SK-MEL-5 (cell line): ENCODE results near the gene SURF6. TPM values are rescaled to one million over a fixed set of nuclear protein-coding genes. Genes with fewer than 3 reads are reported as not detected.
"Not testable (repeated sequence)": the region's sequence is repeated elsewhere in the genome, so short reads cannot be mapped to it uniquely, and the experiment has no call there.

Experiments used
- DNase-seq: peaks from one replicate; pipeline ENCODE4 v3.0.0-alpha.2; 2016; ENCODE audit warnings: low read depth, low spot score
- in situ Hi-C: cut with HindIII; loops from 2 replicates; pipeline ENCODE4 v1.10.0; 2016; ENCODE audit warnings: low sequenced_read_pairs, high pct_unique_total_duplicates, low pct_unique_long_range_greater_than_20kb
- polyA plus RNA-seq, 2 experiments: library from polyadenylated mRNA; depleted of rRNA; stranded (reverse); fragments of >200 nt; gene quantifications; 2 replicates each; pipeline ENCODE4 v1.2.3, GENCODE V29; 2015
- total RNA-seq: library from RNA; depleted of rRNA; stranded (reverse); fragments of >200 nt; shearing (Covaris generic); gene quantifications from 2 replicates; pipeline ENCODE4 v1.2.3, GENCODE V29; 2014; rRNA removed

Gene SURF6
- total RNA-seq: 28.7 and 32.3 TPM in 2 replicates
- polyA plus RNA-seq (2015; cell fraction: cytosol; rRNA removed): 43.7 and 45.6 TPM in 2 replicates
- polyA plus RNA-seq (2015; cell fraction: nucleus; rRNA removed): 29.1 and 34.1 TPM in 2 replicates

DNA sequence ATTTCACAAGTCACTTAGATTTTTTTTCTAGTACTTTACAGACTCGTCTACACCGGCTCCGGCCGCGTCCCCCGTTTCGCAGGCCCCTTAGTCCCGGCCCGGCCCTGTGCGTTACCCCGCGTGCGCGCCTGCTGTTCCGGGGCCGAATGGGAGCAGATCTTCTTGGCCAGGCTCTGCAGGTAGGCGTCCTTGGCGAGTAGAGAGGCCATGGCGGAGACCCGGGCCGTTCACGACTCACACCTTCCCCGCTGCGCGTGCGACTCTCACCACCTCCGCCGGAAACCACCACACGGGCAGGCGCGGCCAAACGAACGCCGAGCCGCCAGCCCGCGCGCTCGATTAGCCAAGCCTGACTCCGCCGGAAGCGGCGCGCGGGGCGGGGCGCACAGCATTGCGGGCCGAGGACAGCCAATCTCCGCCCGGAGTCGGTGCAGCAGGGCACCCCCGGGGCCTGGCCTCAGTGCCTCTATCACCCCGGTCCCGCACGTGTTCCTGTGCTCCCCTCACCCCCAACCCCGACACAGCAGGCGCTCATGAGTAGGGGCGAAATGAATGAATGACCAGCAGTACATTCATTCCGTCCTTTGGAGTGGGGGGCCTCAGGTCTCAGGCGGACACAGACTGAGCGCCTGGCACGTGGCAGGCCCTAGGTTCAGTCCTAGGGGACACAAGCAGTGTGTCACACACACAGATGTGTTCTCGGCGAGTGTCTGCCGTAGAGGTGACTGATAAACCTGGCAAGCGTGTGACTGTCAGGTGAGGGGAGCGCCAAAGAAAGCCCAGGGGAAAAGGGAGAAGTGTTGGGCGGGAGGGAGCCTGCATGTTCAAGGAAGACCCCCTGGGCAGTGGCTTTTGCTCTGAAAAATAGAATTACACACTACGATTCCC is at the start of gene SURF6:
Gene SURF6, minus strand, starts transcription at position 265 of the 888 bp plus-strand sequence. Its CDS starts 56 bp downstream, at position 209.
- in situ Hi-C loops: no loop called here
- peak; percentile 88 for DNase-seq

DNA sequence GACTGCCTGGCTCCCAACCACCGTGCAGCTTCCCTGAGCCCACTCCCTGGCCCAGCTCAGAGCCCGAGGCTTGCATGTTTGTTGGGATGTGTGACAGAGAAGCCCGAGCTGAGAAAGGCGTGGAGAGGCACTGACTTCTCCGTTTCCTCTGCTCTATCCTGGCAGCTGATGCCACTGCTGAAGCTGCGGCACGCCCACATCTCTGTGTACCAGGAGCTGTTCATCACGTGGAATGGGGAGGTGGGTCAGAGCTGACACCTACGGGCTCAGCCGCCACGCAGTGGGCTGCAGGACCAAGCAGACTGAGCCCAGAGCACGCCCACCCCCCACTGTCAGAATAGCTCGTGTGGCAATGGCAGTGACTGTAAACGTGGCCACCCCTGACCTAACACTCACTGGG is 49.5 kb upstream of the SURF6 start:
- in situ Hi-C loops: no loop called here
- DNase-seq: no peak

DNA sequence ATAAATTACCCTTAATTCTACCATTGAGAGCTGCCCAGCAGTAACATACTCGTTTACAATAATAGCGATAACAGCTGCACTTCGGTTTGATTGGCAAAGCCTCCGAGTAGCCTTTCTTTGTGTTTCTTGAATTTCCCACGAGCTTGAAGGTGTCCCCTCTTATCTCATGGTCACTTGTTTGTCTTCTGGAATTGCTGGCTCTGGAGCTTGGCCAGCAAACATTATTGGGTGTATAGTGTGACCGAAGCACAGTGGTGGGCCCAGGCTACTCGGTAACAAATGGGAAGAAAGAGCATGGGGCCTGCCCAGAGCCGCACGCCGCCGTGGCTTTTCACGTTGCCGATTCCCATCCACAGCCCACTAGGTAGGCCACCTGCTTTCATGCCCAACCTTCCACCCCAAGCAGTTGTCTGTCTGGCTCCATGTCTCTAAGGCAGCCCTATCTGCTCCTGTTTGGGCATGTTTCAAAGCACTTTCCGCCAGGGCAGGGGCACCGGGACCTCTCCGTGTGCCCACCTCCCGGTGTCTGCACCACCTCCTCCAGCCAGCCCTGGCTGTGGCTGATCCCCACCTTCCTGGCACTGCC is 48.8 kb upstream of the SURF6 start:
- in situ Hi-C loops: no loop called here
- DNase-seq: no peak

DNA sequence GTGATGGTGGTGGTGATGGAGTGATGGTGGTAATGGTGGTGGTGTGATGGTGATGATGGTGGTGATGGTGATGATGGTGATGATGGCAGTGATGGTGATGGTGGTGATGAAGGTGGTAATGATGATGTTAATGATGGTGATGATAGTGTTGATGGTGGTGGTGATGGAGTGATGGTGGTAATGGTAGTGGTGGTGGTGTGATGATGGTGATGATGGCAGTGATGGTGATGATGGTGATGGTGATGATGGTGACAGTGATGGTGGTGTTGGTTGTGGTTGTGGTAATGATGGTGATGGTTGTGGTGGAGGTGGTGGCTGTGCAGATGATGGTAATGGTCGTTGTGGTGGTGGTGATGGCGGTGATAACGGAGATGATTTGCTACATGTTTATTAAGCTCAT is 47.5 kb upstream of the SURF6 start:
- DNase-seq: no peak

DNA sequence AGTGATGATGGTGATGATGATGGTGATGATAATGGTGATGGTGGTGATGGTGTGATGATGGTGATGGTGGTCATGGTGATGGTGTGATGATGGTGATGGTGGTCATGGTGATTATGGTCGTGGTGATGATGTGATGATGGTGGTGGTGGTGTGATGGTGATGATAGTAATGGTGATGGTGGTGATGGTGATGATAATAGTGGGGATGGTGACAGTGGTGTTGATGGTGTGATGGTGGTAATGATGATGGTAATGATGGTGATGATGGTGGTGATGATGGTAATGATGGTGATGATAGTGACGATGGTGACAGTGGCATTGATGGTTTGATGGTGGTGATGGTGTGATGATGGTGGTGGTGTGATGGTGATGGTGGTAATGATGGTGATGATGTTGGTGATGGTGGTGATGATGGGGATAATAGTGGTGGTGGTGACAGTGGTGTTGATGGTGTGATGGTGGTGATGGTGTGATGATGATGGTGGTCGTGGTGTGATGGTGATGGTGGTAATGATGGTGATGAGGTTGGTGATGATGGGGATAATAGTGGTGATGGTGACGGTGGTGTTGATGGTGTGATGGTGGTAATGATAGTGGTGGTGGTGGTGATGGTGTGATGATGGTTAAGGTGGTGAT is 46.6 kb upstream of the SURF6 start:
- DNase-seq: no peak
- in situ Hi-C loops: no loop called here

More for the DNA sequence above, 47.5 kb upstream of the SURF6 start:
- in situ Hi-C loops: no loop called here

DNA sequence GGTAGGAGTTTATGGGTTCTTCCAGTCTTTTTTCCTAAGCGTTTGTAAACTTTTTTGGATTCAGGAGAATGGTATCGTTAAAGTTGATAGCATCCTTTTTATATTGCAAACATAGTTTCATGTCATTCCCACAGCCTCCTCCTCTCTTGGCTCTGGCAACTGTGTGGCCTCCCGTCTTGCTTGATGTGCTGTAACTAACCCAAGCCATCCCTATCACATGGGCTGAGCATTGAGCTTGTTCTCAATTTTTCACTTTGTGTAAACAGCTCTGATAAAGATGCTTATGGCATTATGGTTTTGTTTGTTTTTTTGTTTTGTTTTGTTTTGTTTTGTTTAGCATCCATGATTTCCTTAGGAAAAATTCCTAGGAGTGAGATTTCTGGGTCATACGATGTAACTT is 44.7 kb upstream of the SURF6 start:
- DNase-seq: no peak
- in situ Hi-C loops: no loop called here

DNA sequence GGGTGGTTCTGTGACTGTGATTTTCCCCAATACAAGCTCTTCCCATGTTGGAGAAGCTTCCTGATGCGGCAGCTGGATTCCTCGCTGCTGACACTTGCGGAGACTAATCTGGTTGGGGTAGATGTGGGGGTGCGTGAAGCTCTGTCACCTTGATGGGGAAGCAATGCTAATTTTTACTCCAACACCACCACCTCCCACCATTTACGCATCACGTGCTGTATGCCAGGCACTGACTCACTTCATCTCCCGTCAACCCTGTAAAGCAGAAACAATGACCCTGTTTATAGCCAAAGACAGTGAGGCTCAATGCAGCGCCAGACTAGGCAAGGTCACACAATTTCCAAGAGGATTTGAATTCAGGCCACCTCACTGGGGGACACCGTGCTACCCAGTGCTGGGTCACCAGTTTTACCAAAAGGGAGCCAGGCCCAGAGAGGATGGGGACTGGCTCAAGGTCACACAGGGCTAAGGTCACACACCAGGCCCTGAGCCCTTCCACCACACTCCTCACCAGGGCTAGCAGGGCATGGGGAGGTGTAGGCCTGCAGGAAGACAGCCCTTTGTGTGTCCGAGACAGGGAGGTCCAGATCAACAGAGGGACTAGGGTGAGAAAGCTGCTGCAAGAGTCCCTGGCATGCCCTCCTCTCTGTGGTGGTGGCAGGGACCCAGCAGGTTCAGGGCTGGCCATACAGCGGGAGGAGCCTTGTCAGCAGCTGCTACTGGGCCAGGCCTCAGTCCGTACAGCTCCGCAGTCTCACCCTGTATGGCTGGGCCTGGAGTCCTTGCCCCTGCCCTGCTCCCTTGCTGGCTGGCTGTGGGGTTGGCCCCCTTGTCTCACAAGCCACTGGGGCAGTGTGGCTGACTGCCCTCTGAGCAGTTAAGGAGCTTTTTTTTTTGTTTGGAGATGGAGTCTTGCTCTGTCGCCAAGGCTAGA is 43.4 kb upstream of the SURF6 start:
- in situ Hi-C loops: loop anchor here (10.0 kb wide), 1 partner anchor 105 kb away; no protein-coding TSS in a partner anchor
- DNase-seq: peak; percentile 92

DNA sequence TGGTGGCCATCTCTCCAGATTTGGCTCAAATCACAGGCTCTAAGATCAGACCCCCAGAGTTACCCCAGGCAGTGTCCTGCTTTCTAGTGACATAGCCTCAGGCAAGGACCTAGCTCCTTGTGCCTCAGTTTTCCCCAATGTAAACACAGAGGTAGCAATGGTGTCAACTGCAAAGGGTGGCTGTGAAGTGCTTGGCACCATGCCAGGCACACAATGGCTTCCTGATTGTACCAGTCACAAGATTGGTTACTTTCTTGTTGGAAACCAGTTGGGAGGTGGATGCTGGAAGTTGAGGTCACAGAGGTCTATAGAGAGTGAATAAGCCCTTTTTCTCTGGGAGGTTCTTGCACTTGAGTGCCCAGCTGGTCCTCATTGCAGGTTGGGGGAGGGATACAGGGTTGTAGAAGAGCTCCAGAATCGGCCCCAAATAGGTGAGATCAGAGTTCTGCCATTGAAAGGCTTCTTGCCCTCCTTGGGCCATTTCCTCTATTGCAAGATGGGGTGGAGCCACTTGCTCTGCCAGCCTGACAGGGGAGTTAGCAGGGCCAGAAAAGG is 42.5 kb upstream of the SURF6 start:
- in situ Hi-C loops: loop anchor here (10.0 kb wide), 1 partner anchor 106 kb away; no protein-coding TSS in a partner anchor
- DNase-seq: peak; percentile 72

DNA sequence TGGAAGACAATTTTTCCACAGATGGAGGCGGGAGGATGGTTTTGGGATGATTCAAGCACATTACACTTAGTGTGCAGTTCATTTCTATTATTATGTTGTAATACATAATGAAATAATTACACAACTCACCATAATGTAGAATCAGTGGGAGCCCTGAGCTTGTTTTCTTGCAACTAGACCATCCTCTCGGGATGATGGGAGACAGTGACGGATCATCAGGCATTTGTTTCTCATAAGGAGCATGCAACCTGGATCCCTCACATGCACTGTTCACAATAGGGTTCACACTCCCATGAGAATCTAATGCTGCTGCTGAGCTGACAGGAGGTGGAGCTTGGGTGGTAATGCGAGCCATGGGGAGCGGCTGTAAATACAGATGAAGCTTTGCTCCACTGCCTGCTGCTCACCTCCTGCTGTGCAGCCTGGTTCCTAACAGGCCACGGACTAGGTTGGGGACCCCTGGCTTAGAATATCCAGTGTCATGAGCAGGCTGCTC is 41.8 kb upstream of the SURF6 start:
- peak; percentile 75 for DNase-seq
- in situ Hi-C loops: loop anchor here (10.0 kb wide), 1 partner anchor 107 kb away; no protein-coding TSS in a partner anchor

DNA sequence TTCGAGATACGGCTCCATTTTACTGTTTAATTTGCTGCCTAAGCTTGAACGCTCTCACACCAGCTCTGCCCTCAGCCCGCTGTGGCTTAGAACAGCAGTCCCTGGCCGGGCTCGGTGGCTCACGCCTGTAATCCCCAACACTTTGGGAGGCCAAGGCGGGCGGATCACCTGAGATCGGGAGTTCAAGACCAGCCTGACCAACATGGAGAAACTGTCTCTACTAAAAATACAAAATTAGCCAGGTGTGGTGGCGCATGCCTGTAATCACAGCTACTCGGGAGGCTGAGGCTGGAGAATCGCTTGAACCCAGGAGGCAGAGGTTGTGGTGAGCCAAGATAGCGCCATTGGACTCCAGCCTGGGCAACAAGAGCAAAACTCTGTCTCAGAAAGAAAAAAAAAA is 41.3 kb upstream of the SURF6 start:
- in situ Hi-C loops: loop anchor here (10.0 kb wide), 1 partner anchor 108 kb away; no protein-coding TSS in a partner anchor

DNA sequence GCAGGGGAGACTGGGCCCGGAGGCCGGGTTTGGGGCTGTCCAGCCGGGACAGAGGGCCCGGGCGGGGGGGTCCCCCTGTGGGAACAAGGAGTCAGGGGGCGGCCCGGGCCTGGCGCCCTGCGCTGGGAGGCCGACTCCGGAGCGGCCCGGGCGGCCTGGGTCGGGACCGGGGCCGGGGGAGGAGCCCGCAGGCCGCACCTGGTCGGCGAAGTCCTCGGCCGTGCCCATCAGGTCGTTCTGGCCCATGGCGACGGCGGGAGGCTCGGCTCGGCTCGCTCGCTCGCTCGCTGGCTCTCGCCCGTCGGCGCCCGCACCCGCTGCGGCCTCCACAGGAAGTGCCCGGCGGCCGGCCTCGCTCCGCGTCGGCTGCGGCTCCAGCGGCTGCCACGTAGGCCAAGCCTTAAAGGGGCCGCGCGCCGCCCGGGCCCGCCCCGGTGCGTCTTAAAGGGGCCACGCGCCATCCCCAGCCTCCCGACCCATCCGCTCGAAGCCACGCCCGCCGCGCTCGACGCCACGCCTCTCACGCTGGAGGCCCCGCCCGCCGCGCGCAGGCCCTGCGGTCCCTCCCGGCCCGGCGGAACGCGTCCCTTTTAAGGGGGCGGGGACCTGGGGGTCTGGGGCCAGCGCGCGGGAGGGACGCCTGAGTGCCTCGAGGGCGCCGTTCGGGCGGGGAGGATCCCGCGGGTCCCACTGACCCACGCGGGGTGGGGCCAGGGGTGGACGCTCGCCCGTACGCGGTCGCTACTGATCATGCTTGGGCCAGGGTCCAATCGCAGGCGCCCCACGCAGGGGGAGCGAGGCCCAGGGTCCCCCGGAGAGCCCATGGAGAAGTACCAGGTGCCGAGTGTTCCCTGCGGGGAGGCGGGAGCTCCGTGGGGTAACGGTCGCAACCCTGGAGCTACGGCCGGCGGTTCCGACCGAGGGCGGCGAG is 40.0 kb upstream of the SURF6 start, which contains the start of the genes STKLD1 and SURF4:
Gene STKLD1, plus strand, starts transcription at position 643 of the 931 bp plus-strand sequence. Its CDS starts 108 bp downstream, at position 751.
Gene SURF4, minus strand, starts transcription at position 337 of the 931 bp plus-strand sequence. Its CDS starts 91 bp downstream, at position 246.
- peak; percentile 95 for DNase-seq
- in situ Hi-C loops: loop anchor here (10.0 kb wide), 1 partner anchor 109 kb away; no protein-coding TSS in a partner anchor

More for the DNA sequence above, 41.3 kb upstream of the SURF6 start:
- not testable (repeated sequence) for DNase-seq

DNA sequence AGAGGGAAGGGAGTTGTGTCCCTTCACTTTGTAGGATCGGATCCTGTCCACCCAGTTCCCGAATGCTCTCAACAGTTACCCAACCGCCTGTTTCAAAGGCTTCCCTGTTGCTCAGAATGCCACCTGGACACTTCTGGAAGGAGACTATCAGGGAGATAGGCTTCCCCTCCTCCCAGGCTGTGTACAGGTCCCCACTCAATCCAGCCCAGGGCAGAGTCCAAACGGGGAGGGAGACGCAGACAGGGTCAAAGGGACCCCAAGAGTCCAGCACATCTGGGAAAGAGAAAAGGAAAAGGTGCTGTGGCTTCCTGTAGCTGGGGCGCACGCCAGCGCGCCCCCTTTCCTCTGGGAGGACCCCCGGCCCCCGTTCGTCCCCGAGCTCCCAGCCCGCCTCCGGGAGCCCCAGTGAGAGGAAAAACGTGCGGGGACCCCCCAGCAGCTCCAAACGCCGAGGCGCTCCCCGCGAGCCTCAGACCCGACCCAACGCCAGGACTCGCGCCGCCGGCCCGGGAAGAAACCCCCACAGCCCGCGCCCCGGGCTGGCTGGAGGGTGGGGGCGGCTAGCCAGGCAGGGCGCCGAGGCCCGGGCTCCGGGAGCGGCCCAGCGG is 39.2 kb upstream of the SURF6 start:
- in situ Hi-C loops: loop anchor here (10.0 kb wide), 1 partner anchor 110 kb away; no protein-coding TSS in a partner anchor
- DNase-seq: peak; percentile 47

DNA sequence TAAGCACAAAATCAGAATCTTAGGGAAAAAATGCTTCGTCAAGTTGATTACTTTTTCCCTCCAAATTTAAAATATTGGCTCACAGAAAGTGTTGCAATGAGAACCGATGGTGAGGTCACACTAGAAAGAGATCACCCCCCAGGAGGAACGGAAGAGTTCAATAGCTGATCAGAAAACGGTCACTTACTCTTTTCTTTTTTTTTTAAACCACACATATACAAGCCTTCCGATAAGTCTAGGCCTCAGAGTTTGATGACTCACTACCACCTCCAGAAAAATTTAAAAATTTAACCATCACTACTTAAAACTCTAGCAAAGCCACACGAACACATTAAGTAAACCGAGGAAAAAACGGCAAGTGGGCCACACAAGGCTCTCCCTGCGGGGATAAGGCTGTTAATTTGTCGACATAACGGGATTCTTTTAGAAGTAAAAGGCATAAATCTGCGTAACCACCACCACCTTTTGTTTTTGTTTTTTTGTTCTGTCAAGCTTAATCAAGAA is 38.7 kb upstream of the SURF6 start:
- in situ Hi-C loops: loop anchor here (10.0 kb wide), 1 partner anchor 110 kb away; no protein-coding TSS in a partner anchor

DNA sequence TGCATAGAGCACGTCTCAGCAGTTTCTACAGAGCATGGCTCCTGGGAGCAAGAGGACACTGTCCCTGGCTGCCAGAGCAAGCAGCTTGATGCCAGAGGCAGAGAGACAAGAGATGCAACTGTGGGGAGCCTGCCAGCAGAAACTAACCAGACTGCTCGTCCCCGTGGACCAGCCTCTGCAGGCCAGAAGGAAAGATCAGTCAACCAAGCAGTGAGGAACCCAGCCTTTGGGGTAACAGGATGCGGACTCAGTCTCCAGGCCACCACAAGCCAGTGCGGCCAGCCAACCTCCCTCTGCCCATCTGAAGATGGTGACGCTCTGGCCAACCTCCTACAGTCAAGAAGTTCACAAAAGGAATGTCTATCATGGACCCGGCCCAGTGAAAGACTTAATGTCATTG is 36.2 kb upstream of the SURF6 start:
- DNase-seq: no peak
- in situ Hi-C loops: loop anchor here (10.0 kb wide), 1 partner anchor 113 kb away; no protein-coding TSS in a partner anchor

More for the DNA sequence above, 38.7 kb upstream of the SURF6 start:
- DNase-seq: no peak
